ENCODE results near the gene SRPK2. TPM values are rescaled to one million over a fixed set of nuclear protein-coding genes. Genes with fewer than 3 reads are reported as not detected.
"Not testable (repeated sequence)": the region's sequence is repeated elsewhere in the genome, so short reads cannot be mapped to it uniquely, and the experiment has no call there.

Gene SRPK2
- polyA plus RNA-seq, 1 donor = 26.7 TPM

- Histone ChIP-seq H3K27me3 (ENCODE audit: control insufficient read depth, insufficient read depth, low read length) (no peaks in the 10 kb centered on the region), H3K9me3 (ENCODE audit: control insufficient read depth, low read depth, low read length) (peaks cover 4% of the 10 kb centered on the region), H3K27ac (ENCODE audit: low read length) (no peak overlapping the region), H3K4me3 (ENCODE audit: low read length) (no peak overlapping the region), H3K4me1 (ENCODE audit: control insufficient read depth, insufficient read depth, low read length) (no peaks in the 10 kb centered on the region), H3K36me3 (ENCODE audit: control insufficient read depth, insufficient read depth, low read length) (no peaks in the 10 kb centered on the region)
- DNase-seq = no peak
- 100% methylated on average over 1 of the region's 2 CpGs for WGBS (ENCODE audit: insufficient coverage, low lambda C conversion rate)
These were observed 83.1 kb downstream of the SRPK2 start for GRCh38 chr7:105305633-105306032.

DNA sequence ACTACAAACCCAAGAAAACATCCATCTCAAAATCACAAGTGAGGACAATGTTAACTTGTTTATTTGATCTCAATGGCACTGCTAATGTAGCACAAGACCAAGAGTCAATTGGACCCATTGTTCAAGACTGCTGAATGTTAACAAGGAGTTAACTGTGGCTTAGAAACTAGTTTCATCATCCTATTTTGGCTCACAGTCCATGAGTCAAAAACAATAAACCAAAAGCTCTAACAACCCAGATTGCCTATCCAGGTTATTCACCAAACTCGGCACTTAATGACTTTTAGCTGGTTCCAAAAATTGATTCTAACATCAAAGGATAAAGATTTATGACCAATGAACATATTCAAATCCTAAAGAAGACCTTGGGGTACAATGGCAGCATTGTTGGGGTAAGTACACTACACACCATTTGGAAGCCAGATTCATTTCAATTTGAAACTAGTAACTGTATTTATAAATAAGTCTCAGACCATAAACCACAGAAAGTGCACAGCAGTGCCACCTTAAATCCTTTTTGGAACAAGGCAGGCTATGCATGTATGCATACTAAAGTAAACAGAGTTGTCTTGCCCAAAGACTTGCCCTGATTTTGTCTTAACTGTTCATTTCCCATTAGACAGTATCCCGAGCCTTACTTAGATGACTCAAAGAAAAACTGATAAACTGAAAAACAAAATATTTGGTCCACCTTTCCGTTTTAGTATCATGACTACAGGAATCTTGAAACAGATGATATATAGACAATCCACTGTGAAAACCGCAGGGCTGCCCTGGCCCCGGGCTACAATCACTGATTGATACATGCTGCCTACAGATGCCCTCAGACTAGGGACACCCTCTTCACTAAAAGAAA lies 84.5 kb downstream of the SRPK2 start:
- H3K9me3 ChIP-seq (ENCODE audit: control insufficient read depth, low read depth, low read length) = peaks cover 4% of the 10 kb centered on the region
- no peak overlapping the region for H3K27ac ChIP-seq (ENCODE audit: low read length)
- no peak overlapping the region for H3K4me3 ChIP-seq (ENCODE audit: low read length)
- H3K4me1 ChIP-seq (ENCODE audit: control insufficient read depth, insufficient read depth, low read length) = no peaks in the 10 kb centered on the region
- H3K36me3 ChIP-seq (ENCODE audit: control insufficient read depth, insufficient read depth, low read length) = no peaks in the 10 kb centered on the region
- DNase-seq = no peak
- WGBS (ENCODE audit: insufficient coverage, low lambda C conversion rate) = 80% methylated on average over 2 of the region's 5 CpGs
- H3K27me3 ChIP-seq (ENCODE audit: control insufficient read depth, insufficient read depth, low read length) = no peaks in the 10 kb centered on the region

DNA sequence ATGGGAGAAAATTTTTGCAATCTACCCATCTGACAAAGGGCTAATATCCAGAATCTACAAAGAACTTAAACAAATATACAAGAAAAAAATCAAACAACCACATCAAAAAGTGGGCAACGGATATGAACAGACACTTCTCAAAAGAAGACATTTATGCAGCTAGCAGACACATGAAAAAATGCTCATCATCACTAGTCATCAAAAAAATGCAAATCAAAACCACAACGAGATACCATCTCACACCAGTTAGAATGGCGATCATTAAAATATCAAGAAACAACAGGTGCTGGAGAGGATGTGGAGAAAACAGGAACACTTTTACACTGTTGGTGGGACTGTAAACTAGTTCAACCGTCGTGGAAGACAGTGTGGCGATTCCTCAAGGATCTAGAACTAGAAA lies 88.1 kb downstream of the SRPK2 start:
- not testable (repeated sequence) for H3K27ac ChIP-seq (ENCODE audit: low read length); H3K9me3 ChIP-seq (ENCODE audit: control insufficient read depth, low read depth, low read length); DNase-seq; H3K4me3 ChIP-seq (ENCODE audit: low read length); H3K4me1 ChIP-seq (ENCODE audit: control insufficient read depth, insufficient read depth, low read length); H3K27me3 ChIP-seq (ENCODE audit: control insufficient read depth, insufficient read depth, low read length); H3K36me3 ChIP-seq (ENCODE audit: control insufficient read depth, insufficient read depth, low read length)
- no CpG with 5 or more reads among the region's 6 CpGs for WGBS (ENCODE audit: insufficient coverage, low lambda C conversion rate)

DNA sequence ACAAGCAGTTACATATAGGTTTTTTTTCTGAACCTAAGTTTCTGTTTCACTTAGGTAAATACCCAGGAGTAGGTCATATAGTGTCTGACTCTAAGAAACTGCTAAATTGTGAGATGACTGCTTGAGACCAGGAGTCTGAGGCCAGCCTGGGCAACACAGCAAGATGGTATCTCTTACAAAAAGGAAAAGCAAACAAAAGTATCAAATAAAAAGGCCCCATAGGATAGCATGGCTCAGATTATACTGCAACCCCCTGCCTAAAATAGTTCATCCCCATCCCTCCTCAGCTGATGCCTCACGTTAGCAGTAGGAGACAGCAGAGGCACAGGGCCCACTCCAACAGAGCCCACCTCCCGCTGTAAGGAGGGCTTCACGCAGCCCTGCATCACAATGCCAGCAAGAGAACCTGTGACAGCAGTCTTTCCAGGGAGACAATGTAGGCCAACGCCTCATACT lies 90.3 kb downstream of the SRPK2 start:
- Histone ChIP-seq H3K36me3 (ENCODE audit: control insufficient read depth, insufficient read depth, low read length) (no peaks in the 10 kb centered on the region), H3K9me3 (ENCODE audit: control insufficient read depth, low read depth, low read length) (peaks cover 4% of the 10 kb centered on the region), H3K27me3 (ENCODE audit: control insufficient read depth, insufficient read depth, low read length) (no peaks in the 10 kb centered on the region), H3K4me3 (ENCODE audit: low read length) (no peak overlapping the region), H3K27ac (ENCODE audit: low read length) (no peak overlapping the region), H3K4me1 (ENCODE audit: control insufficient read depth, insufficient read depth, low read length) (no peaks in the 10 kb centered on the region)
- DNase-seq = no peak
- WGBS (ENCODE audit: insufficient coverage, low lambda C conversion rate) = no CpG with 5 or more reads among the region's 4 CpGs

GRCh38 chr7:105297985-105298384 lies 90.7 kb downstream of the SRPK2 start:
- H3K36me3 ChIP-seq (ENCODE audit: control insufficient read depth, insufficient read depth, low read length) = no peaks in the 10 kb centered on the region
- H3K27ac ChIP-seq (ENCODE audit: low read length) = no peak overlapping the region
- H3K27me3 ChIP-seq (ENCODE audit: control insufficient read depth, insufficient read depth, low read length) = no peaks in the 10 kb centered on the region
- no peak overlapping the region for H3K4me3 ChIP-seq (ENCODE audit: low read length)
- no peak for DNase-seq
- no peaks in the 10 kb centered on the region for H3K4me1 ChIP-seq (ENCODE audit: control insufficient read depth, insufficient read depth, low read length)
- H3K9me3 ChIP-seq (ENCODE audit: control insufficient read depth, low read depth, low read length) = peaks cover 4% of the 10 kb centered on the region
- no CpG with 5 or more reads among the region's 2 CpGs for WGBS (ENCODE audit: insufficient coverage, low lambda C conversion rate)

- no peaks in the 10 kb centered on the region for H3K4me1 ChIP-seq (ENCODE audit: control insufficient read depth, insufficient read depth, low read length)
- peaks cover 4% of the 10 kb centered on the region for H3K9me3 ChIP-seq (ENCODE audit: control insufficient read depth, low read depth, low read length)
- DNase-seq = no peak
- H3K4me3 ChIP-seq (ENCODE audit: low read length) = no peak overlapping the region
- no peaks in the 10 kb centered on the region for H3K27me3 ChIP-seq (ENCODE audit: control insufficient read depth, insufficient read depth, low read length)
- no peak overlapping the region for H3K27ac ChIP-seq (ENCODE audit: low read length)
- H3K36me3 ChIP-seq (ENCODE audit: control insufficient read depth, insufficient read depth, low read length) = no peaks in the 10 kb centered on the region
- WGBS (ENCODE audit: insufficient coverage, low lambda C conversion rate) = 90% methylated on average over 2 of the region's 5 CpGs
These were observed 91.4 kb downstream of the SRPK2 start for GRCh38 chr7:105297309-105297708.

DNA sequence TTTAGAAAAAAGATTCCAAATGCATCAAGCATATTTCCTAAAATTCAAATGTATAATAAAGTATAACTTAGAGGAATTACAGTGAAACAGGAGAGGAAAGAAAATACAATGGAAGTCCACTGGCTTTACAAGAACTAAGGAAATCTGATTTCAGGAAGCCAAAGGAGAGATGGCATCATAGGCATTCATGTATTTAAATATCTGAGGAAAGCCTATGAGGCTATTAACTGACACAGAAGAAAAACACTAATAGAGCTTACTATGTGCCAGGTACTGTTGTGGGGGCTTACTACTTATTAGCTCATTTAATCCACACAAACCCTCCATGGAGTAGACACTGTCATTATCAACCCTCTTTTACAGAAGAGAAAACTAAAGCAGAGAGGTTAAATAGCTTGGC lies 92.2 kb downstream of the SRPK2 start:
- no peaks in the 10 kb centered on the region for H3K27me3 ChIP-seq (ENCODE audit: control insufficient read depth, insufficient read depth, low read length)
- H3K4me1 ChIP-seq (ENCODE audit: control insufficient read depth, insufficient read depth, low read length) = no peaks in the 10 kb centered on the region
- H3K36me3 ChIP-seq (ENCODE audit: control insufficient read depth, insufficient read depth, low read length) = no peaks in the 10 kb centered on the region
- H3K27ac ChIP-seq (ENCODE audit: low read length) = no peak overlapping the region
- peaks cover 4% of the 10 kb centered on the region for H3K9me3 ChIP-seq (ENCODE audit: control insufficient read depth, low read depth, low read length)
- H3K4me3 ChIP-seq (ENCODE audit: low read length) = no peak overlapping the region
- no peak for DNase-seq

GRCh38 chr7:105295596-105296352 lies 92.9 kb downstream of the SRPK2 start:
- no peak for DNase-seq
- Histone ChIP-seq H3K27me3 (ENCODE audit: control insufficient read depth, insufficient read depth, low read length) (no peaks in the 10 kb centered on the region), H3K4me1 (ENCODE audit: control insufficient read depth, insufficient read depth, low read length) (no peaks in the 10 kb centered on the region), H3K9me3 (ENCODE audit: control insufficient read depth, low read depth, low read length) (no peaks in the 10 kb centered on the region), H3K4me3 (ENCODE audit: low read length) (no peak overlapping the region), H3K36me3 (ENCODE audit: control insufficient read depth, insufficient read depth, low read length) (no peaks in the 10 kb centered on the region), H3K27ac (ENCODE audit: low read length) (no peak overlapping the region)
- 100% methylated on average over 1 of the region's 1 CpG for WGBS (ENCODE audit: insufficient coverage, low lambda C conversion rate)

DNA sequence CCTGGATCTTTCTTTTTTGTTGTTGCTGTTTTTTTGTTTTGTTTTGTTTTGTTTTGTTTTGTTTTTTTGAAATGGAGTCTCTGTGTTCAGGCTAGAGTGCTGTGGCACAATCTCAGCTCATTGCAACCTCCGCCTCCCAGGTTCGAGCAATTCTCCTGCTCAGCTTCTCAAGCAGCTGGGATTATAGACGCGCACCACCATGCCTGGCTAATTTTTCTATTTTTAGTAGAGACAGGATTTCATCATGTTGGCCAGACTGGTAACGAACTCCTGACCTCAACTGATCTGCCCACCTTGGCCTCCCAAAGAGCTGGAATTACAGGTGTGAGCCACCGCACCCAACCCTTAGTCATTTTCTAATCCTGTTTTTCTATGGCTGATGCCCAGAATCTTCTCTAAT lies 94.2 kb downstream of the SRPK2 start:
- 95% methylated on average over 4 of the region's 6 CpGs for WGBS (ENCODE audit: insufficient coverage, low lambda C conversion rate)
- H3K27ac ChIP-seq (ENCODE audit: low read length); DNase-seq; H3K27me3 ChIP-seq (ENCODE audit: control insufficient read depth, insufficient read depth, low read length); H3K9me3 ChIP-seq (ENCODE audit: control insufficient read depth, low read depth, low read length); H3K4me3 ChIP-seq (ENCODE audit: low read length); H3K36me3 ChIP-seq (ENCODE audit: control insufficient read depth, insufficient read depth, low read length); H3K4me1 ChIP-seq (ENCODE audit: control insufficient read depth, insufficient read depth, low read length): not testable (repeated sequence)

DNA sequence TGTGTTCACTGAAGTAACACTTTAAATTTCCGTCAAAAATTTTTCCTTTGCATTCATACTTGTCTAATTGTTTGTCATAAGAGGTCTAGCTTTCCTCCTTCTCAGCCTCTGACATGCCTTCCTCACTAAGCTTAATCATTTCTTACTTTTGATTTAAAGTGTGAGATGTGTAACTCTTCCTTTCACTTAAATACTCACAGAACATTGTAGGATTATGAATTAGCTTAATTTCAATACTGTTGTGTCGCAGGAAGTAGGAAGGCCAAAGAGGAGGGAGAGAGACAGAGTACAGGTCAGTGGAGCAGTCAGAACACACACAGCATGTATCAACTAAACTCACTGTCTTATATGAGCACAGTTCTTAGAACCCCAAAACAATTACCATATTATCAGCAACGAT lies 99.0 kb downstream of the SRPK2 start:
- WGBS (ENCODE audit: insufficient coverage, low lambda C conversion rate) = 57% methylated on average over 1 of the region's 3 CpGs
- no peak for DNase-seq
- no peak overlapping the region for H3K4me3 ChIP-seq (ENCODE audit: low read length)
- no peak overlapping the region for H3K27ac ChIP-seq (ENCODE audit: low read length)
- no peaks in the 10 kb centered on the region for H3K36me3 ChIP-seq (ENCODE audit: control insufficient read depth, insufficient read depth, low read length)
- H3K4me1 ChIP-seq (ENCODE audit: control insufficient read depth, insufficient read depth, low read length) = no peaks in the 10 kb centered on the region
- no peaks in the 10 kb centered on the region for H3K27me3 ChIP-seq (ENCODE audit: control insufficient read depth, insufficient read depth, low read length)
- H3K9me3 ChIP-seq (ENCODE audit: control insufficient read depth, low read depth, low read length) = no peaks in the 10 kb centered on the region
